Natural killer cell treated with Interleukin-12 subunit alpha and Interleukin-12 subunit beta and Interleukin-15 and Interleukin-18, amount 100 ng/mL, for 72 hours (primary cell): Measurements from ENCODE around the gene PRCP. TPM values are rescaled to one million over a fixed set of nuclear protein-coding genes. Genes with fewer than 3 reads are reported as not detected.

Source experiments
- ATAC-seq, 2 donors: fragments of 150-1000 bp; cut with Tn5 transposase in 1 of 2; sonication (Bioruptor Pico), chemical (Tn5 transposase) in 1 of 2; 2 replicates each; pipeline ENCODE4 v1.10.0; 2021
- DNase-seq: peaks from one replicate; pipeline ENCODE4 v3.0.0; 2022; ENCODE audit warnings: low spot score
- H3K27ac Mint-ChIP-seq, 2 donors: 1 replicate in 1 of 2; 2 replicates in 1 of 2; pipeline ENCODE4 v1.8.0; 2022; ENCODE audit warnings: mixed read lengths in 2 of 2, mild to moderate bottlenecking in 1 of 2, moderate library complexity in 1 of 2
- H3K27me3 Mint-ChIP-seq, 2 donors: 1 replicate in 1 of 2; 2 replicates in 1 of 2; pipeline ENCODE4 v1.8.0; 2022; ENCODE audit warnings: mixed read lengths in 2 of 2
- H3K36me3 Mint-ChIP-seq: one replicate; pipeline ENCODE4 v1.8.0; 2022; ENCODE audit warnings: mixed read lengths
- H3K4me1 Mint-ChIP-seq, 2 donors: 1 replicate in 1 of 2; 2 replicates in 1 of 2; pipeline ENCODE4 v1.8.0; 2022; ENCODE audit warnings: low read depth in 2 of 2, mixed read lengths in 2 of 2, mild to moderate bottlenecking in 1 of 2
- H3K4me3 Mint-ChIP-seq: one replicate; pipeline ENCODE4 v1.8.0; 2022; ENCODE audit warnings: mixed read lengths
- H3K9me3 Mint-ChIP-seq: 2 replicates; pipeline ENCODE4 v1.8.0; 2022; ENCODE audit warnings: mixed read lengths
- total RNA-seq, 2 donors: library from RNA; stranded (reverse); gene quantifications; one replicate each; pipeline ENCODE4 v1.2.3, GENCODE V29; 2022

The PRCP gene
- total RNA-seq, 2 donors from 2014 or later = 16.9 to 21.1 TPM

- DNase-seq (peak; percentile 96), ATAC-seq (peak; percentile 83 to 87)
- H3K27me3 Mint-ChIP-seq = no peaks in the 10 kb centered on the region
- H3K27ac Mint-ChIP-seq = peak within 1 kb of the TSS; percentile 84 to 94
- peak within 1 kb of the TSS; percentile 98 for H3K4me3 Mint-ChIP-seq
- H3K4me1 Mint-ChIP-seq = peaks cover 33 to 51% of the 10 kb centered on the region in 2 donors
- no peaks in the 10 kb centered on the region for H3K9me3 Mint-ChIP-seq
- no peaks in the 10 kb centered on the region for H3K36me3 Mint-ChIP-seq
Observed at GRCh38 chr11:82901165-82901921, 1.1 kb upstream of the PRCP start, which contains the start of gene DDIAS. Gene DDIAS (plus strand): TSS chr11:82901736. CDS start chr11:82914739, 13,003 bp downstream.

DNA sequence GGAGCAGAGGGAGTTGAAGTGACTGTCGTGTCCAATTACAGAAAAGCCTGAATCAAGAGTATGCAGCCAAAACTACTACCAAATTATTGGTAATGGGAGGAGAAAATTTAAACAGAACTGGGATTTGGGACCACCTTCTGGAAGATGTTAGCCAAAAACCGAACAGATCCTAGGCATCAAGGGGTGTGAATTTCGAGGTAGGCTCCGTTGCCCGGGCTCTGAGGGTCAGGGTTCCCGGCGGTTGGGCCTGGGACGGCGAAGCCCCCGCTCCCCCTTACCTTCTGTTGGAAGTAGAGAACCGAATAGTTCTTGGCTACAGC is 313 bp downstream of the PRCP start:
- Mint-ChIP-seq H3K4me1 (peaks cover 37 to 51% of the 10 kb centered on the region in 2 donors), H3K36me3 (no peaks in the 10 kb centered on the region), H3K4me3 (peak overlapping the region; percentile 98), H3K27ac (peak overlapping the region; percentile 84 to 94), H3K9me3 (no peaks in the 10 kb centered on the region), H3K27me3 (no peaks in the 10 kb centered on the region)
- DNase-seq (no peak), ATAC-seq (no peak)

DNA sequence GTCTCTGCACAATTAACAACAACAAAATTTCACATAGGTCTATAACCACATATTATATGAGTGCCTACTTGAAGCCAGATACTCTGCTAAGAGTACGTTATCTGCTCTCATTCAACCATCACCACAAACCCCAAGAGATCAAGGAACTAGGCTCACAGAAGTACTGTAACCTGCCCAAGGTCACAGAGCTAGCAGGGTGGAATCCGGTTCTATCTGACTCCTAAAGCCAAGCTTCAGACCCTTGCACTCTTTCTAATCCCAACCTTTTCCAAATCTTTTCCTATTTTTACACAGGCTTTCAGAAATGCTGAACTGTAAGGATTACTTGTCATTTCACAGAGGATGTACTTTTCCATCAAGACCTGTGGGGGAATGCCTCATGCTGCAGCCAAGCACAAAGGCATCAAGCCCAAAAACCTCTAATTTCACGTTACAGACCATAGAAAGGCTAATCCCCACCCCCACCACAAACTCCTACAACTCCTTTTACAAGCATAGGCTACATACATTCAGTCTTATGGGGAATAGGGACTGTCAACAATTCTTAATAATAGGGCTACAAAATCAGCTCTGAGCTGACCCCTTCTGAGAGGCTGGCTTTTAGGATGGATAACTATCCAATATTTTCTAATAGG is 927 bp downstream of the PRCP start:
- Mint-ChIP-seq H3K4me1 (peaks cover 37 to 51% of the 10 kb centered on the region in 2 donors), H3K27ac (peak overlapping the region; percentile 84 to 94), H3K27me3 (no peaks in the 10 kb centered on the region), H3K4me3 (peak overlapping the region; percentile 98), H3K36me3 (no peaks in the 10 kb centered on the region), H3K9me3 (no peaks in the 10 kb centered on the region)
- DNase-seq (no peak), ATAC-seq (no peak)

DNA sequence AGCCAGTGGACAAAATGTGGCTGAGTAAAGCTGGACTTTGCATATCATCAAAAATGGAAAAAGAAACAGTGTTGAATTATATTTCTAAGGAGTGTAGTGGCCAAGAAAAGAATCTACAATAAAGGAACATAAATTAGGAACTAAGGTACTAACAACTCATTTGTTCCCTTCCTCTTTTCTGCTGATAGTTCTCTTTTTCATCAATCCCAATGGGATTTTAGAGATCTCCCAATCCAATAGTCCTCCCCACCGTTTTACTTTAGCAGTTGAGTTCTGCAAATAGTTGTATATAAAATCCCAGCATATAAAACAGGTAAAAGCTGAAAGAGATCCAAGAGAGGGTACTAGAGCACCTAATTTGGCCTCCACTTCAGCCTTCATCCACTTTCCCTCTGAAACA is 2.0 kb downstream of the PRCP start:
- Mint-ChIP-seq H3K27ac (no peak overlapping the region), H3K4me3 (no peak overlapping the region)

GRCh38 chr11:82896183-82896582 is 4.0 kb downstream of the PRCP start:
- Mint-ChIP-seq H3K36me3 (no peaks in the 10 kb centered on the region), H3K27me3 (no peaks in the 10 kb centered on the region), H3K9me3 (no peaks in the 10 kb centered on the region), H3K4me1 (peaks cover 27 to 30% of the 10 kb centered on the region in 2 donors), H3K4me3 (no peak overlapping the region), H3K27ac (no peak overlapping the region)
- ATAC-seq (no peak), DNase-seq (no peak)

More for the DNA sequence above, 2.0 kb downstream of the PRCP start:
- DNase-seq = no peak
- no peaks in the 10 kb centered on the region for H3K36me3 Mint-ChIP-seq
- no peaks in the 10 kb centered on the region for H3K27me3 Mint-ChIP-seq
- H3K9me3 Mint-ChIP-seq = no peaks in the 10 kb centered on the region
- peaks cover 37 to 46% of the 10 kb centered on the region in 2 donors for H3K4me1 Mint-ChIP-seq
- no peak for ATAC-seq

DNA sequence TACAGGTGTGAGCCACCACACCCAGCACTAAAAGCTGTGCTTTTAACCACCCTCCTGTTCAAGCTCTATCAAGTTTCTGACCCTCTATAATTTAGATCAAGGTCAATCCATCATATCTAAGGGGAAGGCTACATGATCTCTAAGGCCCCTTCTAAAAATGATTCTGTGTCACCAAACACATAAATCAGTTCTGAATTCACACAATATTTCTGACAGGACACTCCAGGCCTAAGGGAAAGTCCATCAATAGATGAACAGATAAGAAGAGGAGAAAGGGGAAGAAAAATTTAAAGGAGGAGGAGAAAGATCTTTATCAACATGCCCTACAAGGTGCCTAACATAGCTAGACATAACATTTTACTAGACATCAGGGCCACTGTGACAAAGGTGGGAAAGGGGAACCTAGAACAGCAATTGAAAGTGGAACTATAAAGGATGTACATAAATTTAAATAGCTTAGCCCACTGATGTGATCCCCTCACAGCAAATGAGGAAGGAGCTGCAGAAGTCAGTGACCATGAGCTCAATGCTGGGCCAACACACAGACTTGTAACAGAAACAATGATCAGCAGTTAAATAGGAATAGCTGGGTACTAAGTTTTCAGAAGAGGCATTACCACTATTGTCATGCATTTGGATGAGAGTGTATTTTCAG is 4.7 kb downstream of the PRCP start:
- Mint-ChIP-seq H3K27ac (no peak overlapping the region), H3K9me3 (no peaks in the 10 kb centered on the region), H3K4me1 (peaks cover 23 to 24% of the 10 kb centered on the region in 2 donors), H3K4me3 (no peak overlapping the region), H3K27me3 (no peaks in the 10 kb centered on the region), H3K36me3 (no peaks in the 10 kb centered on the region)
- DNase-seq (no peak), ATAC-seq (no peak)

GRCh38 chr11:82892611-82893169 is 7.5 kb downstream of the PRCP start:
- H3K27ac Mint-ChIP-seq = no peak overlapping the region
- no peaks in the 10 kb centered on the region for H3K27me3 Mint-ChIP-seq
- ATAC-seq (no peak), DNase-seq (no peak)
- peaks cover 8 to 9% of the 10 kb centered on the region in 2 donors for H3K4me1 Mint-ChIP-seq
- H3K36me3 Mint-ChIP-seq = no peaks in the 10 kb centered on the region
- no peaks in the 10 kb centered on the region for H3K9me3 Mint-ChIP-seq
- H3K4me3 Mint-ChIP-seq = no peak overlapping the region

DNA sequence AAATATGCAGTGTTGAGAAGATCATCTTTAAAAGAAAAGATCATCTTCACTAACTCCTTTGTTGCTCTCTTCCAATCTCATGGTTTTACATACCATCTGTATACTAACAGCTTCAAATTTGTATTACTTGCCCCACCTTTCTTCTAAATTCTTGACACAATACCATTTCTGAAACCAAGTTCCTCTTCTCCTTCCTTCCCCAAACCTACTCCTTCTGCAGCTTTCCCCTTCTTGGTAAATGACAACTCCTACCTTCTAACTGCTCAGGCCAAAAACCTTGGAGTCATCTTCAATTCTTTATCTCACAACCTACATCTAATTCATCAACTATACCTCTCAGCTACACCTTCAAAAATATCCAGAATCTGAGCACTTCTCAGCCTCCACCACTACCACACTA is 9.3 kb downstream of the PRCP start:
- ATAC-seq = no peak
- Mint-ChIP-seq H3K27me3 (no peaks in the 10 kb centered on the region), H3K9me3 (no peaks in the 10 kb centered on the region), H3K36me3 (no peaks in the 10 kb centered on the region), H3K4me1 (peaks cover 0 to 9% of the 10 kb centered on the region in 2 donors), H3K27ac (no peak overlapping the region), H3K4me3 (no peak overlapping the region)
- DNase-seq = no peak

DNA sequence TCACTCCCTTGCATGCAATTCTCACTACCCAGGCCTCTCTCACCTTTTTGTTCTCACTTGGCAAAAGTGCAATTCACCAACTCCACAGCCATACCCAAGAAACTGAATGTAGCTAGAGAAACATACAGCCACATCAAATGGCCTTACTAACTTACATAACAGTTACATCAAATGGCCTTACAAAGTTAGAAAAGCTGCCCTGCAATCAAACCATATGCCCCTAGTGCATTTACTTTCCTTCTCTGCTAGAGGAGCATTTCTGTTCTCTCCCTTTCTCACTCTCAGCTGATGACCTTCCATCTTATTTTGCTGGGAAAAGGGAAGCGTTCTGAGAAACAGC is 10.3 kb downstream of the PRCP start:
- Mint-ChIP-seq H3K27ac (no peak overlapping the region), H3K4me1 (peaks cover 0 to 5% of the 10 kb centered on the region in 2 donors), H3K27me3 (no peaks in the 10 kb centered on the region), H3K36me3 (no peaks in the 10 kb centered on the region), H3K4me3 (no peak overlapping the region), H3K9me3 (no peaks in the 10 kb centered on the region)
- DNase-seq (no peak), ATAC-seq (no peak)

DNA sequence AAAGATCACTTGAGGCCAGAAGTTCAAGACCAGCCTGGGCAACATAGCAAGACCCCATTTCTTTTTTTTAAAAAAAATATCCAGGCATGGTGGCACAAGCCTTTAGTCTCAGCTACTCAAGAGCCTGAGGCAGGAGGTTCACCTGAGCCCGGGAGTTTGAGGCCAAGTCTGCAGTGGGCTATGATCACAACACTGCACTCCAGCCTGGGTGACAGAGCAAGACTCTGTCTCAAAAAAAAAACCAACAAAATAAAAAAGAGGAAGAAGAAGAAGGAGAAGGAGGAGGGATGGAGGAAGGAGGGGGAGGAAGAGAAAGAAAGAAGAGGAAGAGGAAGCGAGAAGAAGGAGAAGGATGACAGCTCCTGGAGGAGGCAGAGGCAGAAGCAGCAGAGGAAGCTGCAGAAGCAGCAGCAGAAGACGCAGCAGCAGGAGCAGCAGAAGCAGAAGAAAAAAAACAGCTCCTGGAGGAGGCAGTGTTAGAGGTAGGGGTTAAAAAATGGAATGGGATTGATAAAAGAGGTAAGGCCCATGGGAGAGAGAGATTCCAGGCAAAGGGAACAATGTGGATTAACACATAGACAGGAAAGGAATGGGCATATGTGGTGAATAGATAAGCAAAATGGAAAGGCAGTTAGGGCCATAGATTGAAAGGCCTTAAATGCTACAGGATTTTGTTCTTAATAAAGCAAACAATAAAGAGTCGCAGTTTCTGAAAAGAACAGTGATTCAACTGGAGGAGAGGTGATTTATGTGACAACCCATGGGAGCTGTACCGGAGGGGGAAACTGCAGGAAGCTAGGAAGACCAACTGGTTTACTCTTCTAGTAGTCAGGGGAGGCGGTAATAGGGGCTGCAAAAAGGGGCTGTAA is 10.9 kb downstream of the PRCP start:
- Mint-ChIP-seq H3K27ac (no peak overlapping the region), H3K36me3 (no peaks in the 10 kb centered on the region), H3K9me3 (no peaks in the 10 kb centered on the region), H3K4me1 (peaks cover 0 to 5% of the 10 kb centered on the region in 2 donors), H3K27me3 (no peaks in the 10 kb centered on the region), H3K4me3 (no peak overlapping the region)
- no peak for ATAC-seq
- DNase-seq = no peak

DNA sequence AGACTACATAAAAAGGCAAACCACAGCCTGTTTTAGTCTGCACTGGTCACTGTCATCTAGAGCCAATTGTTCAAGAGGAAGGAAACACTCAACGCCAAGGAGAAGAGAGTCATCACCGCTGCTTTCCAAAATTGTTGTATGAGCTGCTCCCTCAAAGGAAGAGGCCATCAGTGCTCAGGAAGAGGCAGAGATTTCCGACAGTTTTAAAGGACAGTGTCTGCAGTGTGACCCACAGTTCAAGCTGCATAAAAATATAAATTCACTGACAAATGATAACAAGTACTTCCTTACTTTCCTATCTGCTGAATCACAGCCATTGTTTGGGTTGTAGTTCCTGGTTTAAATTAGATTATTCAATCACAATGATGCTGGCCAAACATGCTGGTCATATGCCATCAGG is 16.4 kb downstream of the PRCP start:
- H3K4me1 Mint-ChIP-seq = peaks cover 0 to 10% of the 10 kb centered on the region in 2 donors

GRCh38 chr11:82874646-82875523 is 25.3 kb downstream of the PRCP start:
- DNase-seq (no peak), ATAC-seq (no peak)
- H3K36me3 Mint-ChIP-seq = peaks cover 5% of the 10 kb centered on the region
- H3K9me3 Mint-ChIP-seq = peaks cover 3% of the 10 kb centered on the region
- H3K4me3 Mint-ChIP-seq = no peak overlapping the region
- no peak overlapping the region for H3K27ac Mint-ChIP-seq
- H3K27me3 Mint-ChIP-seq = no peaks in the 10 kb centered on the region
- H3K4me1 Mint-ChIP-seq = peaks cover 9 to 12% of the 10 kb centered on the region in 2 donors

More for the DNA sequence above, 16.4 kb downstream of the PRCP start:
- DNase-seq (no peak), ATAC-seq (no peak)
- Mint-ChIP-seq H3K36me3 (no peaks in the 10 kb centered on the region), H3K9me3 (peaks cover 3% of the 10 kb centered on the region), H3K27ac (no peak overlapping the region), H3K27me3 (no peaks in the 10 kb centered on the region), H3K4me3 (no peak overlapping the region)
